ENCODE measurements around the gene CACNB4. TPM values are rescaled to one million over a fixed set of nuclear protein-coding genes. Genes with fewer than 3 reads are reported as not detected.

Gene CACNB4
- total and polyA plus RNA-seq, 12 donors, result 0.09 to 0.95 (median 0.38) TPM

DNA sequence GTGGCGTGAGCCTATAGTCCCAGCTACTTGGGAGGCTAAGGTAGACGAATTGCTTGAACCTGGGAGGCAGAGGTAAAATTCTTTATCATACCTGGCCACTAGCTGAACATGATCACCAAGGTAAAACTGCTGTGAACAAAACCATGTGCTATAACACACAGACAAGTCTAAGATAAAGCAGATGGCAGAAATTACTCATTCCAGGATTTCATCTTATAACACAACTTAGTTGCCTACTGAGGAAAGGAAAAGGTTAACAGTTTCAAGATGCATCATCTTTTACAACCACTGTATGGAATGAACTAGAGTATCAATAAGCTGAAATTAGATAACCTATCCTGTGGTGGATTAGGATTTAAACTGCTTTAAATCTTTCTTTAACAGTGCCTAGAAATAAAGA is 278.9 kb downstream of the CACNB4 start:
- no peaks in the 10 kb centered on the region for H3K27me3 ChIP-seq
- no peak overlapping the region for H3K27ac ChIP-seq
- H3K4me3 ChIP-seq, result no peak overlapping the region
- 95 to 98% methylated on average over 2 of the region's 2 CpGs for WGBS, 2 donors
- H3K9me3 ChIP-seq, result no peaks in the 10 kb centered on the region
- H3K36me3 ChIP-seq, result peaks cover 0 to 16% (median 0%) of the 10 kb centered on the region in 9 donors
- DNase-seq (no peak), ATAC-seq (no peak)
- H3K4me1 ChIP-seq, result peaks cover 0 to 77% (median 47%) of the 10 kb centered on the region in 9 donors
- TF ChIP-seq, protein P1, sequence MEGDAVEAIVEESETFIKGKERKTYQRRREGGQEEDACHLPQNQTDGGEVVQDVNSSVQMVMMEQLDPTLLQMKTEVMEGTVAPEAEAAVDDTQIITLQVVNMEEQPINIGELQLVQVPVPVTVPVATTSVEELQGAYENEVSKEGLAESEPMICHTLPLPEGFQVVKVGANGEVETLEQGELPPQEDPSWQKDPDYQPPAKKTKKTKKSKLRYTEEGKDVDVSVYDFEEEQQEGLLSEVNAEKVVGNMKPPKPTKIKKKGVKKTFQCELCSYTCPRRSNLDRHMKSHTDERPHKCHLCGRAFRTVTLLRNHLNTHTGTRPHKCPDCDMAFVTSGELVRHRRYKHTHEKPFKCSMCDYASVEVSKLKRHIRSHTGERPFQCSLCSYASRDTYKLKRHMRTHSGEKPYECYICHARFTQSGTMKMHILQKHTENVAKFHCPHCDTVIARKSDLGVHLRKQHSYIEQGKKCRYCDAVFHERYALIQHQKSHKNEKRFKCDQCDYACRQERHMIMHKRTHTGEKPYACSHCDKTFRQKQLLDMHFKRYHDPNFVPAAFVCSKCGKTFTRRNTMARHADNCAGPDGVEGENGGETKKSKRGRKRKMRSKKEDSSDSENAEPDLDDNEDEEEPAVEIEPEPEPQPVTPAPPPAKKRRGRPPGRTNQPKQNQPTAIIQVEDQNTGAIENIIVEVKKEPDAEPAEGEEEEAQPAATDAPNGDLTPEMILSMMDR (IDR thresholded peaks at IDR 0.05), result no peak
- intact Hi-C loops (cut with DNase I), result loop anchor here in 6 of 10 donors (10.0 kb wide), 4 partner anchors 125 to 185 kb away; no protein-coding TSS in a partner anchor

DNA sequence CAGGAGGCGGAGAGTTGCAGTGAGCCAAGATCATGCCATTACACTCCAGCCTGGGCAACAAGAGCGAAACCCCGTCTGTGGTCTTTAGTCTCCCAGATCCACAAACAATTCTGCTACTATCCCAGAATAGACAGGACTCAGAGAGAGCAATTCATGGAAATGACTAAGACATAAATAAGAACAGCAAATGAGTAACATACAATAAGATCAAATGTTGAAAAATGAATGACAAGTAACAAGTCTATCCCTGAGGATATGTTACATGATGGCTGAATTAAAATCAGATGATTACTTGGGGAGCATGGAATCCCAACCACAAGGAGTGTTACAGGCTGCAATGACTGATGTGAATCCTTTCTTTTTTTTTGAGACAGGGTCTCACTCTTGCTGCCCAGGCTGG is 280.9 kb downstream of the CACNB4 start:
- H3K4me1 ChIP-seq, result peaks cover 0 to 57% (median 30%) of the 10 kb centered on the region in 9 donors
- intact Hi-C loops (cut with DNase I), result no loop called here
- WGBS, 2 donors, result 95 to 100% methylated on average over 3 of the region's 3 CpGs
- ATAC-seq (no peak), DNase-seq (no peak)
- peaks cover 0 to 36% (median 2%) of the 10 kb centered on the region in 9 donors for H3K36me3 ChIP-seq
- no peak overlapping the region for H3K27ac ChIP-seq
- H3K27me3 ChIP-seq, result no peaks in the 10 kb centered on the region
- no peaks in the 10 kb centered on the region for H3K9me3 ChIP-seq
- TF ChIP-seq, protein P1 (IDR thresholded peaks at IDR 0.05), result no peak
- no peak overlapping the region for H3K4me3 ChIP-seq

DNA sequence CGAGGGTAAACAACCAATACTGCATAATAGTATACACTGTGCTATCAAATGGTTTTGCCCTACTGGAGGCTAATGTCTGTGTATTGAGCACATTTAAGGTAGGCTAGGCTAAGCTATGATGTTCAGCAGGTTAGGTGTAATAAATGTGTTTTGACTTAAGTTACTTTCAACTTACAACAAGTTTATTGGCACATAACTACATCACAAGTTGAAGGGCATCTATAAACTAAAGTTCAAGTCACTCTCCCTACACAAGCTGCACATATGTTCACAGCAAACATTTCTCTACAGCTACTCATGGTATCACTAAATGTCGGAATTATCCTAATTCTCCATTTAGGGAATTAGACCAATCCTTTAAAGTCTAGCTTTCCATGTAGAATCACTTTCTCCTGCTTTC is 282.0 kb downstream of the CACNB4 start:
- WGBS, 2 donors, result 95 to 99% methylated on average over 2 of the region's 2 CpGs
- H3K4me3 ChIP-seq, result no peak overlapping the region
- DNase-seq, result no peak
- H3K36me3 ChIP-seq, result peaks cover 0 to 47% (median 11%) of the 10 kb centered on the region in 9 donors
- TF ChIP-seq, protein P1 (IDR thresholded peaks at IDR 0.05), result no peak
- no peaks in the 10 kb centered on the region for H3K27me3 ChIP-seq
- intact Hi-C loops (cut with DNase I), result no loop called here
- H3K4me1 ChIP-seq, result peaks cover 0 to 49% (median 23%) of the 10 kb centered on the region in 9 donors
- no peak for ATAC-seq
- H3K9me3 ChIP-seq, result peaks cover 0 to under 1% (median 0%) of the 10 kb centered on the region in 11 donors
- H3K27ac ChIP-seq, result no peak overlapping the region

DNA sequence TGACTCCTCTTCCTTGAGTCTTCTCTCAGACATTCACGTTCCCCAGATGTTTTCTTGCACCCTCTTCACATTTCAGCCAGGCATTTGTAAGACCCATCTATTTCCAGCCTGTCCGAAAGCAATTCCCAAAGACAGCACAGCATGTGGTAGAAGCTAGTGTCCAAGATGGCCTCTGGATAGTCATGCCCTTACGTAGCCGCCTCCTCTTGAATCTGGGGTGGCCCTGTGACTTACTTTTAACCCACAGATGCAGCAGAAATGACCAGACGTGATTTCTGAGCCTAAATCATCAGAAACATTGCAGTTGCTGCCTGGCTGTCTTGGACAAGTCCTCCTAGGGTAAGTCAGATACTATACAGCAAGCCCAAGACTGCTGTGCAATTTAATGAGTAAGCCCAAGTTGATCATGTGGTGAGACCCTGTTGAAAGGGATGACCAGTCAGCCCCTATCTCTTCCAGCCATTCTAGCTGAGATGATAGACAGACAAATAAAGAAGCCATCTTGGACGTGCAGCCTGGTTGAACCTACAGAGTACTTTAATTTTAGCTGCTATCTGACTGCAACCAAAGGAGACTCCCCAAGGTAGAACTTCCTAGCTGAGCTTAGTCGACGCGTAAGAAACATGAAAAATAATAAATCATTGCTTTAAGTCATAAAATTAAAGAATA is 282.9 kb downstream of the CACNB4 start:
- Histone ChIP-seq H3K27ac (no peak overlapping the region), H3K27me3 (no peaks in the 10 kb centered on the region), H3K36me3 (peaks cover 0 to 56% (median 17%) of the 10 kb centered on the region in 9 donors), H3K9me3 (peaks cover 0 to 6% (median 0%) of the 10 kb centered on the region in 11 donors), H3K4me1 (peaks cover 0 to 48% (median 17%) of the 10 kb centered on the region in 9 donors), H3K4me3 (no peak overlapping the region)
- intact Hi-C loops (cut with DNase I), result no loop called here
- DNase-seq (no peak), ATAC-seq (no peak)
- TF ChIP-seq, protein P1 (IDR thresholded peaks at IDR 0.05), result no peak
- 92 to 95% methylated on average over 9 of the region's 9 CpGs for WGBS, 2 donors

Measured in heart right ventricle (tissue), 16 donors.